HG03135 (cell line): ENCODE data around the gene TBXA2R.
"Not testable (repeated sequence)": the region's sequence is repeated elsewhere in the genome, so short reads cannot be mapped to it uniquely, and the experiment has no call there.

Source experiments
- ATAC-seq: cut with Tn5 transposase; IDR thresholded peaks from one replicate; pipeline ENCODE4 v1.9.1; 2021; ENCODE audit warnings: mild to moderate bottlenecking, moderate library complexity; ENCODE audit not compliant: unreplicated experiment

TBXA2R gene

DNA sequence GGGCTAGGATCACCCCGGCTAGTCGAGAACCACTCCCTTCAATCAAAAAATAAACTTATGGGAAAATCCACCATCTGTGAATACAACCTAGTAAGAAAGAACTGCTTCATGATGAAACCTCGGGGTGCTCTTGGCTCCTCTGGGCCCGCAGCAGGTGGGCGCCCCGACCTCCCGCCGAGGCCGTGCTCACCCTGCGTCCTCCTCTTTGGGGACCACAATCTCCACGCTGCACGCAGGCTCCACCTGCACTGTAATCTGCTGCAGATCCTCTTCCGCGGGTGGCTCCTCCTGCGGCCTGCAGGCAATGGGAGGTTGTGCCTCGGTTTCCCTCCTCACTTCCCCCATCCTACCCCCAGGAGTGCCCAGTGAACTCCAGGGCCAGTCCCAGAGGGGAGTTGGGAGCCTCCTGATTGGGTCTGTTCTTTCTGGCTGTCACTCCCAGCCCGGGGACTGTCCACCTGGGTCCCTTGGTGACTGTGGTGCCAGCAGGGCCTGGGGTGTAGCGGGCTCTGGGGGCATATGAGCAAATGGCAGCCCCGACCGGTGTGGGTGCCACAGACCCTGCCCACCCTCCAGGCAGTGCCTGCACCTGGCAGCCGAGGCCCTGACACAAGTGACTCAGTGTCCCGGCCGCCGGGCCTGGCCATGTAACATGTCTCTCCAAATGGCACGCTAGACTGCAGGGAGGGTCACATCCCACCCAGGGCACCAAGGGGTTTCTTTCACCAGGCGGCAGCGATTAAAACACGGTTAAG is 35.0 kb upstream of the TBXA2R start:
- no peak for ATAC-seq

DNA sequence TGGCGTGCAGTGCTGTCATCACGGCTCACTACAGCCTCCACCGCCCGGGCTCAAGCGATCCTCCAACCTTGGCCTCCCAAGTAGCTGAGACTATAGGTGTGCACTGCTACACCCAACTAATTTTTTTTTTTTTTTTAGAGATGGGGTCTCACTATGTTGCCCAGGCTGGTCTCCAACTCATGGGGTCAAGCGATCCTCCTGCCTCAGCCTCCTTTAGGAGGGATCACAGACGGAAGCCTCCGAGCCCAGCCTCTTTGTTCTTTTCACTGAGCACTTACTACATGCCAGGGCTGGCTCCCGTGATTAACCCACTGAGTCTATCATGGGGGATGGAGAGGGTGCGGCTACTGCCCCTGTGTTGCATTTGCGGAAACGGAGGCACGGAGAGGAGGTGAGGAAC is 32.8 kb upstream of the TBXA2R start:
- no peak for ATAC-seq

DNA sequence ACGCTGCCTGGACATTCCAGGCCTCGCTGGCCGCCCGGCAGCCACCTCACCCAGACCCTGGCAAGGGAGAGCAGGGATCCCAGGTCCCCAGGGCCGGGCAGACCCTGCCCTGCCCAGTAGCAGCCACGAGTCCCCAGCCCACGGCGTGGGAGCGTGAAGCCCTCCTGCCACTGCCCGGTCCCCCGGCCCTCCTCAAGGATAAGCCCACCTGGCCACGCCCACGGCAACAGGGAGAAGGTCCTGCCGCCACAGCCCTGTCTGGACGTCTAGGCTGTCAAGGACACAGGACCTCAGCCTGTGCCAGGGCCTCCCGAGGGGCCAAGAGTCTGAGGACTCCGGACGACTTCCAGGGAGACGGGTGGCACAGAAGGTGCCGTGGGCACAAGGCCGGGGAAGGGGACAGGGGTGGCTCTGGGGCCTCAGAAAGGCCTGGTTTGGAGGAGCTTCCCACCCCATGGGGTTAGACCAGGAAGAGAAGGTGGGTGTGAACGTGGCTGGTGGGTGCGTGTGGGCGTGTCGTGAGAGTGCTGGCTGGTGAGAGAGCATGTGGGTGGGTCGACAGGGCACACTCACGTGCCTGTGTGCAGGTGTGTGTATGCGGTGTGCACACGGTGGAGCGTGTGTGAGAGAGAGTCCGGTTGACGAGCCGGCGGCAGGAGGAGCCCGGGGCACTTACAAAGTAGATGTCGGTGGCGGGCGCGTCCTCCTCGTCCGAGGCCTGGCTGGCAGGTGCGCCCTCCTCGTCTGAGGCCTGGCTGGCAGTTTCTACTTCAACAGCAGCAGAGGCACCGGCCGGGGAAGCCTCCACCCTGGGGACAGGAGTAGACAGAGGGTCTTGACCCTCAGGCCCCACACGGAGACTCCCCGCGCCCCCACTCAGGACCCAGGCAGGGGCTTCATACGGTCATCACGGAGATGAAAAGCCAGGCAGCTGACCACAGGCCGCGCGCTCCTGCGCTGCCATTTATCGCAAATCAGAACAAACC is 31.8 kb upstream of the TBXA2R start:
- ATAC-seq, result no peak

DNA sequence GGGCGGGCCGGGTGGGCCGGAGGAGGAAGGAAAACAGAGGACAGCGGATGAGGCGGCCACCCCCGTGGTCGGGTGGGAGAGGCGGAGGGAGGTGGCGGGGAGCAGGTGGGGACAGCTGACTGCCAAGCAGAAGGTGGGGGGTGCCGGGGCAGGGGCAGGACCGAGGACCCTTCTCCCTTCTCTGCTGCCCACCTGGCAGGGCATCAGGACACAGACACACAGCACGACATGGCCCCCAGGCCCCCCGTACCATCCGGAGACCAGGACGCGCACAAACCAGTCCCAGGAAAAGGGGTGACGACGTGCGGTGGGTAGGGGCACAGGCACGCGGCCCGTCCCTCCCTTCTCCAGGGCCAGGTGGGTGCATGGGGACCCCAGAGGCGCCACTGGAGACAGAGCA is 30.9 kb upstream of the TBXA2R start:
- ATAC-seq, result no peak

DNA sequence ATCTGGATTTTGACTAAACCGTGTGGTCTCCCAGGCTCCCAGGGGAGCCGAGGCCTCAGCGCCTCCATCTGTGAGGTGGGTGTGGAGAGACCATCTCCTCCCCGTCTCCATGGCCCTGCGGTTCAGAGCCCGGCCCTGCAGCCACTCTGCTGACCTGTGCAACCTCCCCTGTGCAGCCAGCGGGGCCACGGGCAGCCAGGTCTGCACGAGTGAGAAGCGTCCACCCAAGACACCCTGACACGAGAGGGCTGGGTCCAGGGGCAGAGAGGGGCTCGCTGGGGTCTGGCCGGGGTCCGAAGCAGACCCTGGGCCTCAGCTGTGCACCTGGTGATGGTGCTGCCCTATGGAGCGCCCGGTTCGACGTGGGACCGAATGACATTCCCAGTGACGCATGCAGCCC is 30.3 kb upstream of the TBXA2R start:
- no peak for ATAC-seq

DNA sequence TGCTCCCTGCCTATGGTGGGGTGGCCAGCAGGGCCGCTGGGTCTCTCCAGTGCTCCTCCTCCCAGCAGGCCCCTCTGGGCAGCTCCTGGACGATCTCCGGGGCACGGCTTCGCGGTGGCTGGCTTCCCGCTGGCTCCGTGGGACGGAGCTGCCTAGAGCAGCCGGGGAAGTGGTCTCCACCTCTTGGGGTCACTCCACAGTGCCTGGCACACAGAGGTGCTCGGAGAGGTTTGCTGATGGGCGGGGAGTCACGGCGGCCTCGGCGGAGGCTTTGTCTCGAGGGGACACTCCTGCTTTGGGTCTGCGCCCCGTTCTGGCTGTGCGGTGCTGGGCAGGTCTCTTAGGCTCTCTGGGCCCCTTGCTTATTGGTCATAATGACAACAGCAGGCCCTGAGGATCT is 29.8 kb upstream of the TBXA2R start:
- ATAC-seq, result no peak

DNA sequence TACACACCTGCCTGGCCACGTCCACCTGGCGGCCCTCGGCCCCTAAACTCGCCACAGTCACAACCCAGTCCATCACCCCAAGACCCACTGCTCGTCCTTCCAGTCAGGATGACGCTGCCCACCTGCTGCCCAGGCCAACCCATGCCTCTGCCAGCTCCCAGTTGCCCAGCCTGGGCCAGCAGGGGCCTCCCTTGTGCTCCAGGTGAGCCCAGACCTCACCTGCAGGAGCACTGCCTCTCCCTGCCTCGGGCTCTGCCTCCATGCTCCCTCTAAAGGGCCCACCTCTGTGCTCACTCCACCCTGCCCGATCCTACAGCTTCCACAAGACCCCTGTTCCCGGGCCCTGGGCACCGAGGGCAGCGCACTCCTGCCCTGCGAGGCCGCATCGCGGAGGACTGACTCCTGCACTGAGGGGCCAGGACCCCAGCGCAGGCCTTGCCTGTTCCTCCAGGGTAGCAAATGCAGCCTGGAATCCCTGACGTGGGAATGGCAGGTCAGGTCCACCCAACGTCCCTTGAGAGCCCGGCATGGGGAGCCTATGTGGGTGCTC is 27.9 kb upstream of the TBXA2R start:
- no peak for ATAC-seq

DNA sequence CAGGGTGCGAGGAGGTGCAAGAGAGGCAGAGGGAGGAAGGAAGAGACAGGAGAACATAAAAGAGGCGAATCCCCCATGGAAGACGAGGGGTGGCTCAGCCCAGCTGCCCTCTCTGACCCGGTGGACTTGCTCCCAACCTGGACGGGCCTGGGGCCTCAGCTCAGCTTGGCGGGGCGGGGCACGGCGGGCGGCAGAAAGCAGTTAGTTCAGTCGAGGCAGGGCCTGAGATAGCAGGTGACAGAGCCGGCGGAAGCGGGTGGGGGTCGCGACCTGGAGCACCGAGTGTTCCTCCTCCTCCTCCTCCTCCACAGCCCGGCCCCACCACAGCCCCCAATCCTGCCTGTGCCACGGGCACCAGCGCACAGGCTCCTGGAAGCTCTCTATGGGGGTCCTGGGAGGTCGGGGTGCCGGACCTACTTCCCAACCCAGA is 26.9 kb upstream of the TBXA2R start:
- ATAC-seq, result no peak

DNA sequence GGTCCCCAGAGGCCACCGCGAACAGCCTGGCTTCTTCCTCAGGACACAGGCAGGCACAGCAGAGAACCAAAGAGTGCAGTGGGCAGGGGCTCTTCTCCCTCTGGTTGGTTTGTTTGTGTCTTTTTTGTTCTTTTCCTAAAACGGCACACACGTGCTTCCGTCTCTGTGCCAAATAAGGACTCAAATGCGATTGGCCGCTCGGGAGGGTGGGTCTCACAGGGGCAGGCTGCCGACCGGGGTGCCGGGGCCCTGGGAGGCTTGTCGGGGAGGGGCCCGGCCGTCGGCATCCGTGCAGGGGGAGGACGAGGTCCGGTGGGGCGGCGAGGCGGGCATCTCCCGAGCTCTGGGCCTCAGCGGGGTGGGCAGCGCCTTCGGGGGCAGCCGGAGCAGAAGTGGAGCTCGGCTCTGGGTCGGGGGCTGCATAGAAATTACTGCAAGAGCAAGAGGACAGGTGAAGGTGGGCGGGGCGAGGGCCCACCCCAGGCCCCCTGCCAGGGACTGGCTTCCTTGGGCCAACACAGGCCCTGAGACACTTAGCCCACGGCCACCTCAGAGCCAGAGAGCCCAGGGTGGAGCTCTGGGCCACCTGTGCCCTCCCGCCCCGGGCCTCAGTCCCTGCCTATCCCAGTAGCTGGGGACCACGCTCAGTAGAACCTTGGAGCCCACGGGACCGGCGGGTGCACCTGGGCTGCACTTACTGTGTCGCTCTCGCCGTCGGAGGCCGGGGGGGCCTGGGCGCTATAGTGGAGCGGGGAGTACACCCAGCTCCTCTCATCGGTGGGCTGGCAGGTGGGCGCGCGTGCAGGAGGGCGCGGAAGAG is 26.3 kb upstream of the TBXA2R start:
- ATAC-seq, result no peak

DNA sequence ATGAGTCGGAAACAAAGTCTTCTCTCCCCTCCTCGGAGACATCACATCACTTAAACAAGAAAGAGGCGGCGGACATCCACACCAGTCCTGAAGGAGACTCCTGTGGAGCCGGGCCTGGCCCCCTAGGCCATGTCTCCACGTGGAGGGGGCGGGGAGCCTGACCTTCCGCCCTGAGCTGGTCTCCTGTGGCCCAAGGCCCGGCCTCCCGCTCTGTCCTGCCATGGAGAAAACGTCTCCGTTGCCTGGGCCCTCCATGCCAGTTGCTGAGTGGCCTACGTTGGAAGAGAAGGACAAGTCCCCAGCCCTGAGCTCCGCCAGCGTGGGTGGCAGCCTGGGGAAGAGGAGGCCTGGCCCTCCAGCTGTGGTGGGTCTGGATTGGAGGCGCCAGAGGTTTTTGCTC is 25.4 kb upstream of the TBXA2R start:
- ATAC-seq, result no peak

DNA sequence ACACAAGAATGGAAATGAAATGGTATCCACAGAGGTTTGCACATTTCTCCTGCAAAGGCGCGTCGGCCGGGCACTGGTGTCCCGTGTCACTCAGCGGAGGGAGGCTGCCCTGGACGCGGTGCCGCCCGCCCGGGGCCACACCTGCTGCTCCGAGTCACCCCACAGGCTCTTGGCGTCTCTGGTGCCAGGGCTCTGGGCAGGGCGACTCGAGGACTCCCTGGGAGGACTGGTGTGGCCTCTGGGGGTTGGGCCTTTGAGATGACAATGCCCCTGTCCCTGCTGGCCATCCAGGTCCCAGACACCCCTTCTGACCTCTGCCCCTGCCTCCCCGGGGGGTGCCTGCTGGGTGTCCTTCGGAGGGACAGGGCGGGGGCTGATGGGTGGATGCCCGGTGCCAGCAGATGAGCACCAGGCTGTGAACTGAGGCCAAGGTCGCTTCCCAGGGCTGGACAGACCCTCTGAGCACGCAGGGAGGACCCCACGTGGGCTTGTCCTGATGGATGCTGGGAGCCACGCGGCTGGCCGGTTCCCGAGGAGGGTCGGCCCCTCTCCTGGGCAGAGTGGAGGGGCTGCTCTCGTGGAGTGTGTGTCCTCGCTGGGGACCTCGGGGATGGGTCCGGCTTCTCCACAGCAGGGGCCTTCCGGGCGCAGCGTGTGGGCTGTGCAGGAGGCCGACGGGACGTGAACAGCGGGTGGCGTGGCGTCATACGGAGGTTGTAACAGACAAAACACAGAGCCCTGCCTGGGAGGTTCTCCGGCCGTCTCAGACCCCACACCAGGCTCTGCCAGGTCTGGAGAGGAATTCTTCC is 24.6 kb upstream of the TBXA2R start:
- ATAC-seq, result no peak

DNA sequence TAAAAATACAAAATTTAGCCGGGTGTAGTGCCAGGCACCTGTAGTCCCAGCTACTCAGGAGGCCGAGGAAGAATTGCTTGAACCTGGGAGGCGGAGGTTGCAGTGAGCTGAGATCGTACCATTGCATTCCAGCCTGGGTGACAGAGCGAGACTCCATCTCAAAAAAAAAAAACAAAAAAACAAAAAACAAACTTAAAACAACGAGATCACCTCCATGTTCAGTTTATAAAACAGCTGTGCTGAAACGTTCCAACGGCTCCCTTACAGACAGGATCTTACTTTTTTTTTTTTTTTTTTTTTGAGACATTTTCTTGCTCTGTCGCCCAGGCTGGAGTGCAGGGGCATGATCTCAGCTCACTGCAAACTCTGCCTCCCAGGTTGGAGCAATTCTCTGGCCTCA is 22.1 kb upstream of the TBXA2R start:
- ATAC-seq, result not testable (repeated sequence)

DNA sequence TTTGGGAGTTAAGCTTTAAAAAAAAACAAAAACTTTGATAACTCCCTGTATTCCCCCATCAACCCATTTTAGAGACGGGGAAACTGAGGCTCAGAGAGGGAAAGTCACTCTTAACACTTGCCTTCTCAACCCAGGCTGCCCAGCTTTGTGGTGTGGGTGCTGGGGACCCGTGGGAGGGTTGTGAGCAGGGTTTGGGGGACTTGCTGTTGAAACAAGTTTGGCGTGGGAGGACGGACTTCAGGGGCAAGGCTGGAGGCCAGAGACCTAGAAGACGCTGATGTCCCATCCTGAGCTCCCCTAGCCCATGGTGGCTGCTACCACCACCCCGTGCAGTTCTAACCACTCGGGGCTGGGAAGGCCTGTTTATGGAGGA is 20.7 kb upstream of the TBXA2R start:
- no peak for ATAC-seq

DNA sequence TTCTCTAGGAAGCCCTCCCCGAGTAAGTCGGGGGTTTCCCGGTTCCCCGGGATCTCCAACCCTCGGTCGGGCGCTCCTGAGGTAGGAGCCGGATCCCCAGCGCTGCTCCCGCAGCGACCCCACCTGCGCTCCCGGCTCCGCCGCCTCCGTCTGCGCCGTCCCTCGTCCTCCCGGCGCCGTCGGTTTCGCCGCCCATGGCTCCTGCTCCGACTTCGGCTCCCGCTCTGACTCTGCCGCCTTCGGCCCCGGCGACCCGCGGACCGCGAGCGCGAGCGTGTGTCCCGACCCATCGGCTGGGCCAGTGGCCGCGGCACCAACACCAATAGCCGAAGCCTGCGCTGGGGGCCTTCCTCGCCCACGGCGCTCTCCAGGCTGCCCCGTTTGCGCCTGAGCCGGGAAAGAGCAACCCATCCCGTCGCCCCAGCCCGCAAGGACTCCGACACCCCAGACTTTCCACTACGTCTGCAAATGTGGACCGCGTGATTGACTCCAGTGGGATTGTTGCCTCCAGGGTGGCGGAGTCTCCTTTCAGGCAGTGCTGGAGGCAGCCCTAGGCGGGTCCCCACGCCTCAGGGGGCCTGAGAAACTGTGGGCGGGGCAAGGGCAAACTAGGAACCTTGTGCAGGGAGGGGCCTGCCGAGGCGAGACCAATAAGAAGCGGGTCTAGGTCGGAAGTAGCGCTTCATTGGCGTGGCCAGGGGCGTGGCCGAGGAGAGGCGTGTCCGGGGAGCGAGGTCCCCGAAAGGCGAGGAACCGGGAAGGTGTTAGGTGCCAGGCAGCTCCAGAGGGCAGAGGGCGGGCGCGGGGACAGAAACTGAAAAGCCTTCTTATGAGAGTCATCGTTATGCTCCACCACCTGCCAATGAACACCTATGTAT is 20.0 kb upstream of the TBXA2R start, which contains the start of gene CACTIN:
Gene CACTIN (minus strand): TSS at position 318 of the 878 bp plus-strand sequence. CDS start 28 bp downstream, at position 290.
- ATAC-seq, result peak; percentile 79

DNA sequence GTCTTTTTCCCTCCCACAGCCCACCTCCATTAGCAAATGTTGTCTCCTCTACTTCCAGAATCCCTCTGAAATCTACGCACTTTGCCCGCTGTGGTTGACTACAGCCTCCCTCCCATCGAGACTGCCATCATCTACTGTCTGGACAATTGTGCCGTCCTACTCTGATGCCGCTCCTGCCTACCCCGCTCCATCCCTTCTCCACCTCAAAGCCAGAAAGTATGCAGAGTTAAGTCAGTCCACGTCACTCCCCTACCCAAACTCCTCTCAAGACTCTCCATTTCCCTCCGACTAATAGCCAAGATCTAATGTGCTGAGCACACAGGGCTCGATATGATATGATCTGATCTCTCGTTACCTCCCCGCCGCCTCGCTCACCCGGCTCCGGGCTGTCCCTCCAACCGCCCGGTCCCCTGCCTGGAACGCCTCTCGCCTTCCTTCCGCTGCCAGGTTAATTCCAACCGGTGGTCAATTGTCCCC is 19.4 kb upstream of the TBXA2R start:
- ATAC-seq, result peak; percentile 8

DNA sequence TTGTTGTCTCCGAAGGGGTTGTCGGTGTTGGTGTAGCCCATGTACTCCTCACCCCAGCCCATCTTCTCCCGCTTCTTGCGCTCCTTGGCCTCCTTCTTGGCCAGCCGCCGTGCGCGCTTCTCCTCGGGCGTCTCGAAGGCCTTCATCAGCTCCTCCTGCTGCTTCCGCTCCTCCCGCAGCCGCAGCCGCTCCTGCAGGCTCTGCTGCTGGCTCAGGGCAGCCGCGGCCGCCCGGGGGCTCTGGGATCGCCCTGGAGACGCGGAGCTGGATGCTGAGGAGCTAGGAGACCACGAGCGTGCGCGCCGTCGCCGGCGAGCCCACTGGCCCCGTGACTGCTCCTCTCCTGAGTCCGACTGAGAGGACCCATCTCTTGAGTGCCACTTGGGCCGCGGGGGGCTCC is 17.0 kb upstream of the TBXA2R start:
- no peak for ATAC-seq

DNA sequence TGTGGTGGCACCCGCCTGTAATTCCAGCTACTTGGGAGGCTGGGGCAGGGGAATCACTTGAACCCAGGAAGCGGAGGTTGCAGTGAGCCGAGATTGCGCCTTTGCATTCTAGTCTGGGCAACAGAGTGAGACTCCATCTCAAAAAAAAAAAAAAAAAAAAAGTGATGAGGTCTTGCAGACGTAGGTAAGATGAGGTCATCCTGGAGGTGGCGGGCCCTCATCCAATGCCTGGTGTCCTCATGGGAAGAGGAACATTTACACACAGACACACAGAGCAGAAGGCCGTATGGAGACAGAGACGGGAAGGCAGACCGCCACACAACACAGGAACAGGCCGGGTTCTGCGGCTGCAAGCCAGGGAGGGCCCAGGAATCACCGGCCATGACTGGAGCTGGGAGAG is 15.5 kb upstream of the TBXA2R start:
- ATAC-seq, result no peak

DNA sequence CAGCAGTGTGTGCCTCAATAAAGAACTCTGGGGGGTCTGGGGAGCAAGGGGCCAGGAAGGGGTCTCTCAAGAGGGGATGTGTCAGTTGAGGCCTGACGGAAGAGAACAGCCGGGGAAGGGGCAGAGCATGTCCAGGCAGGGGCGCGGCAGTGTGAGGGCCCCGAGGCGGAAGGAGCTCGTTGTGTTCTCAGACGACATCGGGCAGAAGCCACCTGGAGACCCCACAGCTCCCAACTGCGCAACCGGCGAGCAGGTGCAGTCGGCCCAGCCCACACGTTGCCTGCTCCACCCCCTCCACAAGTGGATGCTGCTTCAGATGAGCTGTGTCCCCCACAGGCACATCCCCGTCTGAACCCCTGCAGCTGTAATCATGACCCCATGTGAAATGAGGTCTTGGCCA is 15.0 kb upstream of the TBXA2R start:
- ATAC-seq, result no peak
